ENCODE measurements around the gene FSTL4. TPM values are rescaled to one million over a fixed set of nuclear protein-coding genes. Genes with fewer than 3 reads are reported as not detected.

The FSTL4 gene
- total RNA-seq, 1 donor from 2014 or later, result not detected

DNA sequence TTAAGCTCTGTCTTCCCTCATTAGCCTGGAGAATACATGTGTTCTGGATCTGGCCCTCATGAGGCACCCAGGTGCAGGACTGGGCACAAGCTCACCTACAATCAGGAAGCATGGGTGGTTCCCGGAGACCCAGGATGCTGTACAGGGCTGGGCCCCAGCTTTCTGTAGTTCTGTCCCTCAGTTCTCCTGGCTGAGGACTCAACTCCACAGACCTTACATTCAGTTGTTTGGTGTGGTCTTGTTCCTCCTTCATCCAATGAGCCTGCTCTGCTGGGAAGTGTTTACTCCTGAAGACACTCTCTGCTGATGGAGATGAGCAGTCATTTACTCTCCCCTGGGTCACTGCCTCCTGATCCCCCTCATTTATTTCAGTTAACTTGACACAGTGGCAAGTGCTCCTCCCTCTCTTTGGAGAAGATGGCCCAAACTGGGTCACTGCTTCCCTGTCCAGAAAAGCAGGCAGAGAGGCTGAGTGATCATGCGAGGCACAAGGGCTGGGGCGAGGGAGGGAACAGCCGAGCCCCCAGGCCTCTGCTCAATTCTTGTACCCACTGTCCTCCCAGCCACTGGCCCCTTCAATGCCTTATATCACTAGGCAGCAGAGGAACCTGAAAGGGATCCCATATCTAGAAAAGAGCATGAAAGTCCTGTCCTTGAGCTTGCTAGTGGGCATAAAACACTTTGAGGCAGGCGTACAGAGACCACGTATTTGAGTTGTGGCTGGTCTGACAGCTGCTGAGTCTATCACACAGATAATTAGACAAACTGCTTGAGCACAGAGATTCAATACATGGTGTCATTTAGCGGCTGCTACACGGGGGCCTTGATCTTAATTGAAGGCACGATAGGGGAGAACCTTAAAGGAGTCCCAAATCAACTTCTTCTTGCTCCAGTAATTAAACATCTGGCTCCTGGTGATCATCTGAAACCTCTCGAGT lies 221.7 kb downstream of the FSTL4 start:
- DNase-seq (ENCODE audit: low spot score), result peak; percentile 49

DNA sequence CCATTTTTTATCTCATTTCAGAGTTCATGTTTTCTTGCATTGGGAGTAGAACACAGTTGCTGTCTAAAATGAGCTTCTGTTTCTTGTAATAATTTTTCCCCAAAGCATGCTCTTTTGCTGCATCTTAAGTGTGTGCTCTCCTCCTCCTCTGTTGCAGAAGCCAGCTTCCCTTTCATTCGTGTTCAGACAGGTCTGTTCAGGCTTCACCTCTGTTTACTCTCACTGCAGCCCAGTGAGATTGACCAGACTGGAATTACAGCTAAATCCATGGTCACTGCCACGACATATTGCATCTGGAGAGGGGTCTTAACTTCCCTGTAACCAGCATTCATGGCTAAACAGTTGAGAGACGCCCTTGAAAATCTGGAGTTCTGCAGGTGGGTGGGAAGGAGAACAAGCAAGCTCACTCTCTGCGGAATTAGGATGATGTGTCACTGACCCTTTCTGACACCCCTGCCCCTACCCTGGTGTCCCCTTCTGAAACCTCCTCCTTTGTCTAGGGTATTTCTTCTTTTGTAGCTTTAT lies 223.2 kb downstream of the FSTL4 start:
- no peak for DNase-seq (ENCODE audit: low spot score)

DNA sequence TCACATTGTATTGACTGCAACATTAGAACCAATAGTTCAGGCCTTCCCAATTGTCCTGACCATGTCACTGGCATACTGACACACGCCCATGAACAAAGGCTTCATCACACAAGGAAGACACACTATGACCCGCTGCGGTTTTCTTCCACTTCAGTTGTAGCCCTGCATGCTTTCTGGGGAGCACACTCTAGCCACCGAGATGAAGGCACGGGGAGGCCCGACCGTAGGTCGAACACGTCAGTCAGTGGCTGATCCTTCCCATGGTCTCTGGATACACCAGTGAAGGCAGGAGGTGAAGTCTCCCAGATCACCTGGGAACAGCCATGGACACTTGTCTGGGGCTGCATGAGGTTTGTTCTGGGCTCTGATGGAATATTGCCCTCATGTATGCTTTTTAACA lies 224.7 kb downstream of the FSTL4 start:
- DNase-seq (ENCODE audit: low spot score), result peak; percentile 49

DNA sequence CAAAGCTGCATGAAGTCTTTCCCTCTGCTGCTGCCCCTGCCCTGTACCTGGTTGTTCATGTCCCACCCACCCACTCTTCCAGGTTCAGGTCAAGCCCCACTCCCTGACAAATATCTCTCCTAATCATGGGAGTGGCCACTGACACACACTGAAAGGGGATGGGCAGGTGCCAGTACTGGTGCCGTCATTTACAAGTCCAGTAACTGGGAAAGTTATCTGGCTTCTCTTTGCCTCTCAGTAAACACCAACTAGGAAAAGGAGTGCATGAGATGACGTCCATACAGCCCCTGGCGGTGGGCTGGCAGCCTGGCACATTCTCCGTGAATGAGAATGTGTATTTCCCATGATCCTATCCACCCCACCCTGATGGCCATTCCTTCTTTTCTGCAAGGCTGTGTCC lies 225.2 kb downstream of the FSTL4 start:
- DNase-seq (ENCODE audit: low spot score), result peak; percentile 64

DNA sequence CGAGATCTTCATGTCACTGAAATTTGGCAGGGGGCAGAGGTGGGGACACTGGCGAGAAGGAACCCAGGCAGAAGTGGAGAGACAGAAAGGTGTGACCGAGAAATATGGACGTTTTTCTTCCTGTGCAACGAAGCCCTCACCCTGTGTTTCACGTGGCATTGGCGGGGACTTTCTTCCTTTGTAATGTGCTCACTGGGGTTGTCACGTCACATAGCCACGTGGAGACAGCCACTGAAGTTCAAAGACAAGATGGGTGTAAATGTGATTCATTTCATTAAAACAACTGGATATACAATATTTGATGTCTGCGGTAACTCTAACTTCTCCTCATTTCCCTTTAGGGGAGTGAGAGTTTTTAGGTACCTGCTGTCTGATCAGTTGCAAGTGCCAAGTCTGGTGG lies 225.7 kb downstream of the FSTL4 start:
- no peak for DNase-seq (ENCODE audit: low spot score)

GRCh38 chr5:133385346-133385745 lies 227.0 kb downstream of the FSTL4 start:
- no peak for DNase-seq (ENCODE audit: low spot score)

- peak; percentile 62 for DNase-seq (ENCODE audit: low spot score)
These were observed 227.4 kb downstream of the FSTL4 start for GRCh38 chr5:133384903-133385302.

DNA sequence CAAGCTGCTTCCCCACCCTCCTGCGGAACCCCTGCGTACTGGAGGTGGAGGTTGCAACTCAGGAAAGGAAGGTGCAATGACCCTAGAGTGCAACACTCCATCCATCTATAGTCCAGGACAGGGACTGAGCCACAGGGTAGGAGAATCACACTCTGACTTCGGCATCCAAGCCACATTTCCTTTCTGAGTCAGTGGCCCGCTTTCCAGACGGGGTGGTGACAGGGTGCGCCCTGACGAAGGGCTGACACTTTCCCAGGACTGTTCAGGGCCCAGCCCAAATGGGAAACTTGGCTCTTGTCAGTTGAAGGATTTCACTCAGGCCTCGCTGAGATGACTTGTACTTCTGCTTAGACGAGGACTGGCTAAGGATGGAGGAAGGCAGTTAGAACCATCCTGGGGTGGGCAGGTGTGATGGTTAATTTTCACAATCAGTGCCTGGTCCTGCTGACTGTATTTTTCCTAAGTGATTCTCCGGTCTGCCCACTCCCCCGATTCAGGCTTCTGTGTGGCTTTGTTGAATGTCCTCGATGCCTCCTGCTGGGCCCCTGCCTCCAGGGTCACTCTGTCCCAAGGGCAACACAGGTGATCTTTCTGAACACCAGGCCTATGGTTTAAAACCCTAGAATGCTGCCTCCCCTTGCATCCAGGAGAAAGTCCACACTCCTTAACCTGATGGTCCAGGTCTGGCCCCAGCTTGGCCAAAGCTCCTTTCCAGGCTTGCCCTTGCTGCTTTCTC lies 228.1 kb downstream of the FSTL4 start:
- DNase-seq (ENCODE audit: low spot score), result peak; percentile 62

GRCh38 chr5:133383580-133383939 lies 228.8 kb downstream of the FSTL4 start:
- peak; percentile 41 for DNase-seq (ENCODE audit: low spot score)

- DNase-seq (ENCODE audit: low spot score), result peak; percentile 49
These were observed 229.4 kb downstream of the FSTL4 start for GRCh38 chr5:133382661-133383579.

- peak; percentile 49 for DNase-seq (ENCODE audit: low spot score)
These were observed 230.6 kb downstream of the FSTL4 start for GRCh38 chr5:133381571-133382365.

- no peak for DNase-seq (ENCODE audit: low spot score)
These were observed 231.3 kb downstream of the FSTL4 start for GRCh38 chr5:133381041-133381440.

- no peak for DNase-seq (ENCODE audit: low spot score)
These were observed 234.6 kb downstream of the FSTL4 start for GRCh38 chr5:133377736-133378135.

GRCh38 chr5:133376986-133377385 lies 235.4 kb downstream of the FSTL4 start:
- DNase-seq (ENCODE audit: low spot score), result peak; percentile 20

DNA sequence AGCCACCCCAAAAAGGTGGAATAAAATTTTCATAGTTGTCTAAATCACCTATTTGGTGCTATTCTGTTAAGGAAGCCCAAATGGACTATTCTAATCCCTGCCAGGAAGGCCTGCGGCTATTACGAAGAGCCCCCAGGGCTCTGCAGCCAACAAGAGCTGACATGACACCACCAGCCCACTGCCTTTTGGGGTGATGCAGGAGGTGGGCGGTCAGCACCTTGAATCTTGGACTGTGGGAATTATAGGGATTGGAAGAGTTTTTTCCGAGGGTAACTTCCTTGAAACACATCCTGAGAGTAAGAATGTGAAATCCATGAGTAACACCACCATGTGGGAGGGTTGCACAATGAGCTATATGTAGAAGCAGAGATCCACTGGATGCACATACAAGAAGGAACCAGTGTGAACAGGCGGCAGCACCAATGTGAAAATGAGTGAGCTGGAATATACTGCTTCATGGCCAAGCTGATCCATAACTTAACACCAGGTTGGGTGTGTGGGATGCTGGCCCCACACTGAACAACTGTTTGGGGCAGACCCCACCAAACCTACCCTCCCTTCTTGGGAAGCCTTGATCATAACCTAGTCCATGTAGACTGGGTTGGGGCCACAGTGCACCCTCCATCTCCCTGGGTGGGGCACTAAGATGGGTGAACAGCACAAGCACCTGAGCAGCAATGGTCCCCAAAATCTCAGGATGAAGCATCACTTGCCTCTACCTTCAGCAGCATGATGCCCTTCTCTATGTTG lies 239.0 kb downstream of the FSTL4 start:
- peak; percentile 55 for DNase-seq (ENCODE audit: low spot score)

GRCh38 chr5:133372293-133372937 lies 239.9 kb downstream of the FSTL4 start:
- DNase-seq (ENCODE audit: low spot score), result peak; percentile 22

DNA sequence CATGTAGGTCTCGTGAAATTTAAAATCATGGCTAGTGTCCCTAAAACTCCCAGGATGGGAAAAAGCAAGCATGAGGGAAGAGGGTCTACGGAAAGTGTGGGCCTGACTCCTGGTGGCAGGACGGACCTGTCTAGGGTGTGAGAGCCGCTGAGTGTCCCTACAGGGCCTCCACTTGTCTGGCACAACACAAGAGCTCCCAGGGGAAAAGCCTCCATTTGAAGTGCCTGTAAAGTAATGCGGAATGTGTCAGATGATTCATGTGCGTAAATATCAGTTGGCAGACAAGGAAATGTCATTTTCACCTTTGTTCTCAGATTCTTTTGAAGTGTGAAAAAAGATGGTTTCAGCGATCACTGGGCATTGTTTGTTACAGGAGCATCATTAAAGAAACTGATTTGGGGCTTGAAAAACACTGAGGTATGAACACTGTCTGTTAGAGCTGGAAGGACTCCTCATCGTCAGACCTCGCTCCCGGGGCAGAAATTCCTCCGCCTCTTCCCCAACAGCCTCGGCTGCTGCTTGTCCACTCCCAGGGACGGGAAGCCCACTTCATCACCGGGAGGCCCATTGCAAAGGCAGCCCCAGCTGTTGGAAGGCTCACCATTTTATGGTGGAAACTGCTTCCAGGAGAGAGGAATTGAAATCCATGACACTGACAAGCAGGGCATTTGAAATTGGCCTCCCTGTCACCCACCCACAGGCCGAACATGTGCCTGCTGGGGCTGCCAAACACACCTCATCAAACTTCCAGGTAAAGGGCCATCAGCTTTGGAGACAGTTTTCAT lies 240.8 kb downstream of the FSTL4 start:
- DNase-seq (ENCODE audit: low spot score), result peak; percentile 83

- DNase-seq (ENCODE audit: low spot score), result peak; percentile 81
These were observed 241.4 kb downstream of the FSTL4 start for GRCh38 chr5:133370904-133371303.
